Epidermal melanocyte (primary cell): ENCODE measurements around the gene LRRTM1.

Experiments used
- DNase-seq: peaks from one replicate; pipeline ENCODE4 v3.0.0; 2011; ENCODE audit warnings: low spot score; ENCODE audit not compliant: insufficient read length

LRRTM1 gene

DNA sequence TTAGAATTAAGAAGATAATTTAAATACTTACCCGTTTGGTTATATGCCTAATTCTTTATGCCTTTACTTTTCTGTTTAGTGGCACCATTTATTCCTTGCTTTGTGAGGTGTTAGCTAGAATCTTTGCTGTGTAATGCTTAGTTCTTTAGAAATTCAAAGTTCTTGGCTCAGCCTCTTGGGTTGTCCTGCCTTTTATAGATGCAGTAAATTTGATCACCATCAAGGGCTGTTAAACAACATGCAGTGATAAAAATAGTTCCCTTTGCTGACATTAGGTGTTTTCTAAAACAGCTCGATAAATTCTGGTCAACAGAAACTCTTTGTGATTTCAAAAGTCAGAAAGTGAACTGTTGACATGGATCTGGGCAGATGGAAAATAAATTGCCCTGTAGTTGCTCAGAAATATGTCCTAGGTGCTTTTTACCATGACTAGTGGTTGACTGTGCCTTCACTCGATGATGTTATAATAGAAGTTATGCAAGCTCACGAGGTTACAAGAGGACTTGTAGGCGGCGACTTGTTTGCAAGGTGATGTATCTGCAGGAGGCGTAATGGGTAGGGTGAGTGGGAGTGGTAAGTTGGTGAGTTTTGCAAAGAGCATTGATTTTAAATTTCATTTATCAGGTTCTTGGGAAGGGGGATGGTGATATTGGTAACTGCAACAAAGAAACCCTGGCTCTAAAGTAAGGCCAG lies 52.1 kb downstream of the LRRTM1 start:
- no peak for DNase-seq
